OCI-LY7 (cell line): ENCODE results near the gene CD300A. TPM values are rescaled to one million over a fixed set of nuclear protein-coding genes. Genes with fewer than 3 reads are reported as not detected.

Experiments used
- BruUV-seq: library from RNA; stranded (reverse); fragments of 400-500 nt; replicated peaks from 2 replicates; lab custom pipeline; 2021; lab: Mats Ljungman, UMichigan
- CTCF ChIA-PET: fragments of 300-600 bp; sonication (Branson Sonifier 250); formaldehyde crosslinking; loops from one replicate; lab custom pipeline; 2022; ENCODE audit warnings: antibody characterized with exemption; ENCODE audit not compliant: unreplicated experiment; lab: Charles Lee
- POLR2A ChIA-PET: fragments of 300-600 bp; sonication (Branson Sonifier 250); formaldehyde crosslinking; loops from one replicate; lab custom pipeline; 2022; ENCODE audit warnings: antibody characterized with exemption; lab: Charles Lee
- DNase-seq: peaks from one replicate; pipeline ENCODE4 v3.0.0-alpha.2; 2015; ENCODE audit warnings: low spot score
- H2AFZ ChIP-seq: fragments of 200-600 bp; sonication (generic), shearing (Covaris generic); 2 replicates; pipeline ENCODE4 v1.6.1; 2014; ENCODE audit warnings: mild to moderate bottlenecking, antibody characterized with exemption, low read length, moderate library complexity
- H3K27ac ChIP-seq: fragments of 200-600 bp; sonication (generic); 2 replicates; pipeline ENCODE4 v1.5.1; 2014; ENCODE audit warnings: mixed run types, low read depth, mild to moderate bottlenecking, moderate library complexity, low read length, inconsistent platforms; ENCODE audit not compliant: poor library complexity, severe bottlenecking
- H3K36me3 ChIP-seq: fragments of 200-600 bp; sonication (generic); 2 replicates; pipeline ENCODE4 v1.6.1; 2014; ENCODE audit warnings: mild to moderate bottlenecking, antibody characterized with exemption, low read length, moderate library complexity, mixed read lengths; ENCODE audit not compliant: insufficient read depth
- H3K4me1 ChIP-seq: fragments of 200-600 bp; sonication (generic); 2 replicates; pipeline ENCODE4 v1.5.1; 2014; ENCODE audit warnings: mild to moderate bottlenecking, low read length; ENCODE audit not compliant: insufficient read depth, poor library complexity, severe bottlenecking
- H3K4me2 ChIP-seq: fragments of 200-600 bp; sonication (generic); 2 replicates; pipeline ENCODE4 v1.6.1; 2014; ENCODE audit warnings: mild to moderate bottlenecking, low read length
- H3K4me3 ChIP-seq: fragments of 200-600 bp; sonication (generic); 2 replicates; pipeline ENCODE4 v1.5.1; 2014; ENCODE audit warnings: mild to moderate bottlenecking, low read depth, low read length; ENCODE audit not compliant: poor library complexity, severe bottlenecking
- H3K79me2 ChIP-seq: fragments of 200-600 bp; sonication (generic); 2 replicates; pipeline ENCODE4 v1.6.1; 2016; ENCODE audit warnings: low read depth, mild to moderate bottlenecking, low read length, moderate library complexity, mixed read lengths; ENCODE audit not compliant: insufficient read depth
- H3K9me2 ChIP-seq: fragments of 200-600 bp; sonication (generic); 2 replicates; pipeline ENCODE4 v1.6.1; 2016; ENCODE audit warnings: mild to moderate bottlenecking, low read length, mixed read lengths; ENCODE audit not compliant: insufficient read depth
- H3K9me3 ChIP-seq: fragments of 200-600 bp; sonication (generic); 2 replicates; pipeline ENCODE4 v1.6.1; 2014; ENCODE audit warnings: mild to moderate bottlenecking, mixed run types, low read length, mixed read lengths
- H4K20me1 ChIP-seq: fragments of 200-600 bp; sonication (generic); 2 replicates; pipeline ENCODE4 v1.6.1; 2014; ENCODE audit warnings: mild to moderate bottlenecking, antibody characterized with exemption, low read length, moderate library complexity, mixed read lengths; ENCODE audit not compliant: insufficient read depth
- CTCF ChIP-seq: fragments of 200-600 bp; sonication (generic); conservative IDR thresholded peaks from 2 replicates; pipeline ENCODE4 v1.5.1; 2014; ENCODE audit warnings: mild to moderate bottlenecking, antibody characterized with exemption, low read length, moderate library complexity, mixed read lengths
- EZH2phosphoT487 ChIP-seq: fragments of 200-600 bp; sonication (generic); IDR thresholded peaks from 2 replicates; pipeline ENCODE4 v1.6.1; 2018; ENCODE audit warnings: low read depth, borderline replicate concordance, mild to moderate bottlenecking, mixed run types, antibody characterized with exemption, low read length, moderate library complexity, mixed read lengths
- intact Hi-C: fragments of 100-400 bp; cut with micrococcal nuclease; formaldehyde crosslinking; loops from one replicate; pipeline ENCODE4 v1.10.0; 2022; ENCODE audit not compliant: unreplicated experiment
- total RNA-seq, 2 experiments: library from RNA; depleted of rRNA in 1 of 2; stranded (reverse); fragments of >200 nt in 1 of 2; shearing (Covaris generic) in 1 of 2; gene quantifications; 2 replicates each; pipeline ENCODE4 v1.2.3, GENCODE V29; 2014 to 2022

Gene CD300A
- total RNA-seq, 2 experiments from 2014 or later: 3.5 to 6.7 TPM

- intact Hi-C loops: no loop called here
- no TSS peak for BruUV-seq
- Histone ChIP-seq H3K9me3 (0 out of 2 replicates have a peak, but pooled peaks cover 8% of the 10 kb centered on the region), H3K4me1 (no peaks in the 10 kb centered on the region), H3K79me2 (no peaks in the 10 kb centered on the region), H3K4me3 (no peak overlapping the region), H3K27ac (no peak overlapping the region), H3K4me2 (no peak overlapping the region), H4K20me1 (no peaks in the 10 kb centered on the region), H2AFZ (no peak overlapping the region), H3K9me2 (no peaks in the 10 kb centered on the region), H3K36me3 (no peaks in the 10 kb centered on the region)
- ChIA-PET CTCF (no interaction called here), POLR2A (interaction anchor here (0.6 kb wide), 1 partner anchor 256 kb away, joined by 5 read pairs; no protein-coding TSS in a partner anchor)
- DNase-seq: no peak
- TF ChIP-seq CTCF: no peak
- no peak for TF ChIP-seq EZH2phosphoT487
Observed at GRCh38 chr17:74522381-74523105, 56.1 kb downstream of the CD300A start.

GRCh38 chr17:74523308-74523707 lies 56.9 kb downstream of the CD300A start:
- Histone ChIP-seq H3K4me2 (no peak overlapping the region), H3K4me1 (no peaks in the 10 kb centered on the region), H3K9me2 (no peaks in the 10 kb centered on the region), H3K4me3 (no peak overlapping the region), H2AFZ (no peak overlapping the region), H4K20me1 (no peaks in the 10 kb centered on the region), H3K27ac (no peak overlapping the region), H3K9me3 (0 out of 2 replicates have a peak, but pooled peaks cover 3% of the 10 kb centered on the region), H3K36me3 (no peaks in the 10 kb centered on the region), H3K79me2 (no peaks in the 10 kb centered on the region)
- ChIA-PET POLR2A (interaction anchor here (0.6 kb wide), 1 partner anchor 256 kb away, joined by 5 read pairs; no protein-coding TSS in a partner anchor), CTCF (no interaction called here)
- TF ChIP-seq EZH2phosphoT487: no peak
- no peak for TF ChIP-seq CTCF
- no peak for DNase-seq
- intact Hi-C loops: no loop called here
- BruUV-seq: no TSS peak
